ENCODE measurements around the gene CALCOCO2. TPM values are rescaled to one million over a fixed set of nuclear protein-coding genes. Genes with fewer than 3 reads are reported as not detected.

CALCOCO2 gene
- total and polyA plus RNA-seq, 10 of the 15 experiments (the other 5 are each of a cell fraction or from before 2014, with no cell fraction given) = 20.2 to 138 (median 53.1) TPM

DNA sequence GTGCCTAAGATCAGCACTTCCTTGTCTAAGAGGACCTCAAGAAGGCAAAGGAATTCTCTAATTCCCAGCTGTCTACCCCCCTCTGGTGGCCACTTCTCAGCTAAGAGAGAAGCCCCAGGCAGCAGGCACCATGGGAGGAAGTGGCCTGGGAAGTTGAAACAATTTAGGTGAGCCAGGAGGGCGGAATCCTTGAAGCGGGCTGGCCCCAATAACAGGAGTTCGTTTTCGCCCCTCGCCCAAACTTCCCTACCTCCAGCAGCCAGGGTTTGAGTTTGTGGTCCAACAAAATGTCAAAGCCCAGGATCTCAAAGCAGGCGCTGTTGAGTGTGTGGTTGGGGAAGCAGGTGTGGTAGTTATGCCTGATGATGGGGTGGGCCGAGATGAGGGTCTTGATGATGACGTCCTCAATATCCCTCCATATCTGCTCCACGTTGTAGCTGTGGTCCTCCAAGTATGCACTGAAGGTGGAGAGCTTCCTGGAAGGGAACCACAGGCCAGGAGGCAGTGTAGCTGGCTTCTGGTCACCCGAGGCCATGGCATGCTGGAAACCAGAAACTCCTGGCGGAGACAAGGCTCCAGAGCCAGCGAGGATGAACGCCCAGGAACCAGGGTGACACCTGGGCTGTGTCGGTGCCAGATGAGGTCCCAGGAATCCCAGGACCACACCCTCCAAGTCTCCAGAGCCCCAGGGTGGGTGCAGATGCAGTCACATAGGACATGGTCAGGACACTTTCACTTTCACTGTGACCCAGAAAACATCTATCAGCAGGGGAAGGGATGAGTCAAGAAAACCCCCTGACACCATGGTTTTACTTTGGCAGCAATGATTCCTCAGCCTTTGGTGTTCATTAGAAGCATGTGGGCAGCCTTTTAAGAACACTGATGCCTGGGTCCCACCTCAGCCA, 39.5 kb upstream of the CALCOCO2 start (continued):
- TF ChIP-seq, protein P1, sequence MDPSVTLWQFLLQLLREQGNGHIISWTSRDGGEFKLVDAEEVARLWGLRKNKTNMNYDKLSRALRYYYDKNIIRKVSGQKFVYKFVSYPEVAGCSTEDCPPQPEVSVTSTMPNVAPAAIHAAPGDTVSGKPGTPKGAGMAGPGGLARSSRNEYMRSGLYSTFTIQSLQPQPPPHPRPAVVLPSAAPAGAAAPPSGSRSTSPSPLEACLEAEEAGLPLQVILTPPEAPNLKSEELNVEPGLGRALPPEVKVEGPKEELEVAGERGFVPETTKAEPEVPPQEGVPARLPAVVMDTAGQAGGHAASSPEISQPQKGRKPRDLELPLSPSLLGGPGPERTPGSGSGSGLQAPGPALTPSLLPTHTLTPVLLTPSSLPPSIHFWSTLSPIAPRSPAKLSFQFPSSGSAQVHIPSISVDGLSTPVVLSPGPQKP (IDR thresholded peaks at IDR 0.05; ENCODE audit: low read depth, low read length) = no peak
- TF ChIP-seq ZNF24 (IDR thresholded peaks at IDR 0.05) (peak; percentile 59; the same call in 1 of the 2 replicates), EED (IDR thresholded peaks at IDR 0.05; ENCODE audit: low read depth) (peak; percentile 73), IRF4 (IDR thresholded peaks at IDR 0.05; ENCODE audit: low read depth, low read length) (0 out of 2 replicates have a peak, but pooled peaks have one; percentile 44), CBX5 (IDR thresholded peaks at IDR 0.05; ENCODE audit: low read depth) (no peak), KAT2A (conservative IDR thresholded peaks at IDR 0.05; ENCODE audit: control insufficient read depth, low read depth, low read length) (no peak), SMC3 (IDR thresholded peaks at IDR 0.05; ENCODE audit: borderline replicate concordance, low read length) (peak; percentile 64), RUNX3 (IDR thresholded peaks at IDR 0.05; ENCODE audit: low read length) (peak; percentile 46), YY1 (IDR thresholded peaks at IDR 0.05; ENCODE audit: low read depth, low read length) (0 out of 2 replicates have a peak, but pooled peaks have one; percentile 7), IKZF2 (IDR thresholded peaks at IDR 0.05) (peak; percentile 65 to 76; a peak in 2 of 4 replicates), DPF2 (IDR thresholded peaks at IDR 0.05) (peak; percentile 42; the same call in 1 of the 2 replicates), WRNIP1 (IDR thresholded peaks at IDR 0.05; ENCODE audit: borderline replicate concordance, low read depth, low read length) (no peak), PAX5 (IDR thresholded peaks at IDR 0.05; ENCODE audit: borderline replicate concordance, low read depth, low read length) (peak; percentile 42; the same call in 1 of the 2 replicates)
- TF ChIP-seq, protein P2, sequence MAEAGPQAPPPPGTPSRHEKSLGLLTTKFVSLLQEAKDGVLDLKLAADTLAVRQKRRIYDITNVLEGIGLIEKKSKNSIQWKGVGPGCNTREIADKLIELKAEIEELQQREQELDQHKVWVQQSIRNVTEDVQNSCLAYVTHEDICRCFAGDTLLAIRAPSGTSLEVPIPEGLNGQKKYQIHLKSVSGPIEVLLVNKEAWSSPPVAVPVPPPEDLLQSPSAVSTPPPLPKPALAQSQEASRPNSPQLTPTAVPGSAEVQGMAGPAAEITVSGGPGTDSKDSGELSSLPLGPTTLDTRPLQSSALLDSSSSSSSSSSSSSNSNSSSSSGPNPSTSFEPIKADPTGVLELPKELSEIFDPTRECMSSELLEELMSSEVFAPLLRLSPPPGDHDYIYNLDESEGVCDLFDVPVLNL (IDR thresholded peaks at IDR 0.05; ENCODE audit: low read depth, low read length) = no peak
